Ovary (tissue), 3 donors: ENCODE data around the gene NDUFS7.

Experiments used
- POLR2A ChIP-seq: fragments of 450-650 bp; IDR thresholded peaks from one replicate; pipeline ENCODE4 v1.6.1; 2017; ENCODE audit warnings: antibody characterized with exemption, mild to moderate bottlenecking, moderate library complexity
- TF ChIP-seq, protein P1 (sequence below), 3 donors: fragments of 450-650 bp in 2 of 3; fragments of 200-600 bp in 1 of 3; IDR thresholded peaks; one replicate each; pipeline versions ENCODE4 v1.5.1 to v1.8.0; 2016 to 2022; ENCODE audit warnings: antibody characterized with exemption in 3 of 3, mild to moderate bottlenecking in 1 of 3
- donor health status: DM: no; HTN: no; CAD: no.

DNA sequence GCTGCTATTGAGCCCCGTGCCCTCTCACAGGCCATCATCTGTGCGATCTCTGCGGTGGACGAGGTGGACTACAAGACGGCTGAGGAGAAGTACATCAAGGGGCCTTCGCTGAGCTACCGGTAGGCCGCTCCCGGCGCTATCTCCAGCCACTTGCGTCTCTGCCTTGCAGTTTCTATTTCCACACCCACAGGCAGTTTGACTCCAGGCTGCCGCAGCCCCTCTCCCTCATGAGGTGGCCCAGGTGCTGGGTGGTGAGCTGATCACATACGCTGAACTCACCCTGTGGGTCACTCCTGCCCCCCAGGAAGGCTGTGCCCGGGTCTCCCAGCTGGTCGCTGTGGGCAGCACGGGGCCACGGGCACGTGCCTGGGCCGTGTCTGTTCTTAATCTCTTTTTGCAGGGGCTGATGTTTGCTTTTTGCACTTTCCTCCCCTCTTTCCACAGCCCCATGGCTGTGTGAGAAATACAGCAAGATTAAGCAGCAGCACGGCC, 10.6 kb upstream of the NDUFS7 start:
- TF ChIP-seq, protein P1, sequence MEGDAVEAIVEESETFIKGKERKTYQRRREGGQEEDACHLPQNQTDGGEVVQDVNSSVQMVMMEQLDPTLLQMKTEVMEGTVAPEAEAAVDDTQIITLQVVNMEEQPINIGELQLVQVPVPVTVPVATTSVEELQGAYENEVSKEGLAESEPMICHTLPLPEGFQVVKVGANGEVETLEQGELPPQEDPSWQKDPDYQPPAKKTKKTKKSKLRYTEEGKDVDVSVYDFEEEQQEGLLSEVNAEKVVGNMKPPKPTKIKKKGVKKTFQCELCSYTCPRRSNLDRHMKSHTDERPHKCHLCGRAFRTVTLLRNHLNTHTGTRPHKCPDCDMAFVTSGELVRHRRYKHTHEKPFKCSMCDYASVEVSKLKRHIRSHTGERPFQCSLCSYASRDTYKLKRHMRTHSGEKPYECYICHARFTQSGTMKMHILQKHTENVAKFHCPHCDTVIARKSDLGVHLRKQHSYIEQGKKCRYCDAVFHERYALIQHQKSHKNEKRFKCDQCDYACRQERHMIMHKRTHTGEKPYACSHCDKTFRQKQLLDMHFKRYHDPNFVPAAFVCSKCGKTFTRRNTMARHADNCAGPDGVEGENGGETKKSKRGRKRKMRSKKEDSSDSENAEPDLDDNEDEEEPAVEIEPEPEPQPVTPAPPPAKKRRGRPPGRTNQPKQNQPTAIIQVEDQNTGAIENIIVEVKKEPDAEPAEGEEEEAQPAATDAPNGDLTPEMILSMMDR (IDR thresholded peaks at IDR 0.05): peak in 1 of 3 donors; percentile 10
- no peak for TF ChIP-seq POLR2A
